Pons (tissue), 1 donor: Measurements from ENCODE around the gene IQUB.
A peak's percentile ranks its signal among the peaks of the same experiment; 100 is the strongest.
"Not testable (repeated sequence)": the region's sequence is repeated elsewhere in the genome, so short reads cannot be mapped to it uniquely, and the experiment has no call there.

Experiments used
- DNase-seq: peaks from one replicate; pipeline ENCODE4 v3.0.0-alpha.2; 2016; ENCODE audit warnings: low spot score

Gene IQUB

DNA sequence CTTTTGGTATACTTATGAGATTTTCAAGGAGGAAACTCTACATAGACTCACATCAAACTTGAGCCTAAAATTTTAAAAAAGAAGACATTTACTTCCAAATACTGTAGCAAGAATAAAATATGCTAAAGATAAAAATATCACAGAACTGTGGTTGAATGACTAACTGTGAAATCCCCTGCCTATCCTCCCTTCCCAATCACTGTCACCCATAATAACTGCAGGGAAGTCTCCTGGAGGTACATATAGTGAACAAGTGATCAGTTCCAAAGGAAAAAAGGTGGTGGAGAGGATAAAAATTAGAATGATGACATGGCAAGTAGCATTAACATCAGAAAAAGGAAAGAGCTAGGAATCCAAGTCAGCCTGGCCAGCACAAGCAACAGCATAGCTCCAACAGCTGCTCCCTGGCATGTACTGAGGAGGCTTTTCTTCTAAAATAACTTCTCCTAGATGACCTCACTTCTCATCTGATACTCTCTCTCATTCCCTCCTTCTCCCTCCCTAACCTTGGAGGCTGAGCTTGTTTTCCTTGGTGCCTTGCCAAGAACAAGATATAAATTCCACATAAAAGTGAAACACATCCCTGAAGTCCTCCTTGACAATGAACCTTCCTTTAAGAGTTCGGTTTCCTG, 124.0 kb downstream of the IQUB start:
- DNase-seq: peak; percentile 38

DNA sequence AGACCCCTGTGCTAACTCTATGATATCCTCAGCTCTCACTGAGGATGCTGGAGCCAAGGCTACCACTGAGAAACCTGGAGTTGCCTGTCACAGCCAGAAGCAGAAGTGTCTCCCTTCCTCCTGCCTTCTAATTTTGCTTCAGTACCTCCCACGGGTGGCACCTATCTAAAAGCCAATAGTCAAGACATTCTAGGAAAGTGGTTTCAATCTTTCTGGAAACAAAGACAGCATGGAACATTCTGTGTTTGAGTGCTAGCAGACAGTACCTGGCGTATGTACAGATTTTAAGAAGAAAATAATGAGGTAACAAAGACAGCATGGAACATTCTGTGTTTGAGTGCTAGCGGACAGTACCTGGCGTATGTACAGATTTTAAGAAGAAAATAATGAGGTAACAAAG, 126.4 kb downstream of the IQUB start:
- not testable (repeated sequence) for DNase-seq
